ENCODE results near the gene B9D1. TPM values are rescaled to one million over a fixed set of nuclear protein-coding genes. Genes with fewer than 3 reads are reported as not detected.

The B9D1 gene
- total and polyA plus RNA-seq, 9 of the 15 experiments (the other 6 are each of a cell fraction or from before 2014, with no cell fraction given), result 8.9 to 28.0 (median 17.9) TPM

- TF ChIP-seq SNIP1 (IDR thresholded peaks at IDR 0.05; ENCODE audit: low read depth) (no peak), HINFP (tag; conservative IDR thresholded peaks at IDR 0.05; ENCODE audit: low read depth) (no peak), RBM22 (IDR thresholded peaks at IDR 0.05; ENCODE audit: low read depth, low read length, poor library complexity, severe bottlenecking) (no peak), HSF4 (CRISPR knock-in tag; IDR thresholded peaks at IDR 0.05; ENCODE audit: borderline replicate concordance) (no peak), ZNF764 (CRISPR knock-in tag; IDR thresholded peaks at IDR 0.05; ENCODE audit: low read depth) (no peak), ZNF3 (CRISPR knock-in tag; IDR thresholded peaks at IDR 0.05) (no peak), MLLT1 (IDR thresholded peaks at IDR 0.05) (no peak), RREB1 (CRISPR knock-in tag; IDR thresholded peaks at IDR 0.05) (no peak)
- TF ChIP-seq, protein P1, sequence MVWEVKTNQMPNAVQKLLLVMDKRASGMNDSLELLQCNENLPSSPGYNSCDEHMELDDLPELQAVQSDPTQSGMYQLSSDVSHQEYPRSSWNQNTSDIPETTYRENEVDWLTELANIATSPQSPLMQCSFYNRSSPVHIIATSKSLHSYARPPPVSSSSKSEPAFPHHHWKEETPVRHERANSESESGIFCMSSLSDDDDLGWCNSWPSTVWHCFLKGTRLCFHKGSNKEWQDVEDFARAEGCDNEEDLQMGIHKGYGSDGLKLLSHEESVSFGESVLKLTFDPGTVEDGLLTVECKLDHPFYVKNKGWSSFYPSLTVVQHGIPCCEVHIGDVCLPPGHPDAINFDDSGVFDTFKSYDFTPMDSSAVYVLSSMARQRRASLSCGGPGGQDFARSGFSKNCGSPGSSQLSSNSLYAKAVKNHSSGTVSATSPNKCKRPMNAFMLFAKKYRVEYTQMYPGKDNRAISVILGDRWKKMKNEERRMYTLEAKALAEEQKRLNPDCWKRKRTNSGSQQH (CRISPR knock-in tag; IDR thresholded peaks at IDR 0.05), result no peak
- TF ChIP-seq, protein P2, sequence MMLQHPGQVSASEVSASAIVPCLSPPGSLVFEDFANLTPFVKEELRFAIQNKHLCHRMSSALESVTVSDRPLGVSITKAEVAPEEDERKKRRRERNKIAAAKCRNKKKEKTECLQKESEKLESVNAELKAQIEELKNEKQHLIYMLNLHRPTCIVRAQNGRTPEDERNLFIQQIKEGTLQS (IDR thresholded peaks at IDR 0.05), result no peak
- TF ChIP-seq, protein P2 (CRISPR knock-in tag; conservative IDR thresholded peaks at IDR 0.05), result no peak
- CTCF ChIA-PET (ENCODE audit: low intra/inter-chr PET ratio), result no interaction called here
- no peak overlapping the region for H3K4me3 ChIP-seq
- no peaks in the 10 kb centered on the region for H4K20me1 ChIP-seq (replicated peaks; ENCODE audit: control insufficient read depth, insufficient read depth, low read length)
- 82% methylated on average over 1 of the region's 1 CpG for WGBS (ENCODE audit: insufficient coverage, low coverage, missing lambda C conversion rate)
- POLR2A ChIA-PET, result interaction anchor here (0.6 to 1.0 kb wide), 3 partner anchors 15 to 20 kb away, joined by 3 to 7 read pairs (median 3); no protein-coding TSS in a partner anchor
- no peaks in the 10 kb centered on the region; a peak in 1 of 5 replicates for H3K4me1 ChIP-seq (replicated peaks in 1 of 2; ENCODE audit: control insufficient read depth in 2 of 2, insufficient read depth in 2 of 2, low read length in 2 of 2)
- in situ Hi-C loops (cut with MboI) (no loop called here), intact Hi-C loops (cut with micrococcal nuclease) (no loop called here)
- peaks cover under 1% of the 10 kb centered on the region for H3K9me1 ChIP-seq (ENCODE audit: control insufficient read depth, insufficient read depth, low read length)
- no peak overlapping the region for H3K9ac ChIP-seq (ENCODE audit: insufficient read depth in 1 of 2, low read depth in 2 of 2, low read length in 2 of 2)
- no peaks in the 10 kb centered on the region for H3K36me3 ChIP-seq (ENCODE audit: control insufficient read depth, insufficient read depth, low read length)
- no peak overlapping the region for H2AFZ ChIP-seq (ENCODE audit: low read depth, low read length)
- no peaks in the 10 kb centered on the region for H3K79me2 ChIP-seq (ENCODE audit: control insufficient read depth, insufficient read depth, low read length)
- ATAC-seq (no peak), FAIRE-seq (no peak), DNase-seq (ENCODE audit: extremely low read depth in 1 of 4, low spot score in 3 of 4) (no peak)
- no peak overlapping the region for H3K27ac ChIP-seq (ENCODE audit: extremely low read depth, low read depth, low read length)
- BruUV-seq (replicated peaks), result no TSS peak
- H3K4me2 ChIP-seq (ENCODE audit: insufficient read depth, low read length), result no peak overlapping the region
- no peaks in the 10 kb centered on the region for H3K9me3 ChIP-seq (replicated peaks; ENCODE audit: control insufficient read depth, insufficient read depth, low read depth, low read length)
- H3K27me3 ChIP-seq (ENCODE audit: control insufficient read depth in 2 of 2, insufficient read depth in 2 of 2, low read length in 2 of 2), result no peaks in the 10 kb centered on the region
These were observed 39.7 kb downstream of the B9D1 start for GRCh38 chr17:19322861-19323260.

Data from K562 (cell line).